GM21717 (cell line): ENCODE measurements around the gene NOS2.
"Not testable (repeated sequence)": the region's sequence is repeated elsewhere in the genome, so short reads cannot be mapped to it uniquely, and the experiment has no call there.

Experiments
- ATAC-seq: cut with Tn5 transposase; IDR thresholded peaks from one replicate; pipeline ENCODE4 v1.9.1; 2021; ENCODE audit warnings: mild to moderate bottlenecking, moderate library complexity; ENCODE audit not compliant: unreplicated experiment

Gene NOS2

GRCh38 chr17:27733773-27734172 is 66.6 kb downstream of the NOS2 start:
- no peak for ATAC-seq

- ATAC-seq = not testable (repeated sequence)
These were observed 67.6 kb downstream of the NOS2 start for GRCh38 chr17:27732746-27733145.

GRCh38 chr17:27725982-27726381 is 74.3 kb downstream of the NOS2 start:
- ATAC-seq = not testable (repeated sequence)

- ATAC-seq = no peak
These were observed 78.5 kb downstream of the NOS2 start for GRCh38 chr17:27721797-27722196.
